HAP-1 (cell line): ENCODE data around the gene LRRTM2.
"Not testable (repeated sequence)": the region's sequence is repeated elsewhere in the genome, so short reads cannot be mapped to it uniquely, and the experiment has no call there.

Experiments used
- DNase-seq, 2 experiments: peaks; one replicate each; pipeline ENCODE4 v3.0.0-alpha.2; 2016 to 2020; ENCODE audit warnings: low spot score in 2 of 2
- H3K27me3 ChIP-seq: fragments of 250-450 bp; sonication (Bioruptor Pico); 2 replicates; pipeline ENCODE4 v1.5.1; 2020; ENCODE audit warnings: low read depth, mild to moderate bottlenecking, moderate library complexity
- H3K36me3 ChIP-seq: fragments of 250-450 bp; sonication (Bioruptor Pico); replicated peaks from 2 replicates; pipeline ENCODE4 v1.5.1; 2020; ENCODE audit warnings: mild to moderate bottlenecking
- H3K4me1 ChIP-seq: fragments of 250-450 bp; sonication (Bioruptor Pico); 2 replicates; pipeline ENCODE4 v1.5.1; 2020; ENCODE audit warnings: mild to moderate bottlenecking
- H3K4me3 ChIP-seq: fragments of 250-450 bp; sonication (Bioruptor Pico); 2 replicates; pipeline ENCODE4 v1.5.1; 2020; ENCODE audit warnings: mild to moderate bottlenecking, moderate library complexity
- H3K9me3 ChIP-seq: fragments of 250-450 bp; sonication (Bioruptor Pico); 2 replicates; pipeline ENCODE4 v1.5.1; 2020; ENCODE audit warnings: mild to moderate bottlenecking, moderate library complexity
- in situ Hi-C: fragments of 300-500 bp; cut with MboI; formaldehyde crosslinking; loops from 3 replicates; pipeline ENCODE4 v1.14.3; 2020; ENCODE audit warnings: low sequenced_read_pairs, inconsistent platforms, mixed read lengths

LRRTM2 gene, protein sequence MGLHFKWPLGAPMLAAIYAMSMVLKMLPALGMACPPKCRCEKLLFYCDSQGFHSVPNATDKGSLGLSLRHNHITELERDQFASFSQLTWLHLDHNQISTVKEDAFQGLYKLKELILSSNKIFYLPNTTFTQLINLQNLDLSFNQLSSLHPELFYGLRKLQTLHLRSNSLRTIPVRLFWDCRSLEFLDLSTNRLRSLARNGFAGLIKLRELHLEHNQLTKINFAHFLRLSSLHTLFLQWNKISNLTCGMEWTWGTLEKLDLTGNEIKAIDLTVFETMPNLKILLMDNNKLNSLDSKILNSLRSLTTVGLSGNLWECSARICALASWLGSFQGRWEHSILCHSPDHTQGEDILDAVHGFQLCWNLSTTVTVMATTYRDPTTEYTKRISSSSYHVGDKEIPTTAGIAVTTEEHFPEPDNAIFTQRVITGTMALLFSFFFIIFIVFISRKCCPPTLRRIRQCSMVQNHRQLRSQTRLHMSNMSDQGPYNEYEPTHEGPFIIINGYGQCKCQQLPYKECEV

DNA sequence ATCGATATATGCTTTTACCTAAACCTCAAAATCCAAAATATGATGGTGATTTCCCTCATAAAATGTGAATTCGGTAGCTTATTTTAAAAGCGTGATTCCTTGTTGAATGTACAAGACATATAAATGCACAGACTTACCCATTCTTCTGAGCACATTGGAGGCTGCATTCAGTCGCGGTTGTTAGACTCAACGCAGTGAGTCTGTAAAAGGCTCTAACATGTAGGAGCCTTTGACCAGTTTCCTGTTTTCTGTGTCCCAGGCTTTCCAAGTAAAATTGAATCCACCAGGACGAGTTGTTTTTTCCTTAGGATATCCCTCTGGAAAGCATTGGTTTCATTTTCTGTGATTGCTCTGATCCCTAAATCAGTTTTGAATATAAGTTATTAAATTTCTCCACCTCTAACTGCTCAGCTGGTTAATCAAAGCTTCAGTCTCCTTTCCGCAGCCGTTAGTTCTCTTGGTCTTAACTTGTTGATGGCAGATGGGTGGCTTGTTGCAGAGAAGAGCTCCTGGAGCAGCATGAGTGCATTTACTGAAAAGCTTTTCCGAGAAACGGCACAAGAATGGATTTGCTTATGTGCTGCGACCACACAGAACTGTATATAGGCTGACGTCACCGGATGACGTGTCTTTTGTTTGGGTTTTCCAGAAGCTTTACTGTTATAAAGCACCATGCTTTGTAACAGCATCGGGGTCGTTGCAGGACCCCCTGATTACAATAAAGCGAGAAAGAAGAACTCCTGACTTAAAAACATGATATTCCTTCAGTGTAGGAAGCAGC, at the start of gene LRRTM2:
Gene LRRTM2 (minus strand): TSS at position 565 of the 781 bp plus-strand sequence. CDS start 424 bp downstream, at position 141.
- no peak for DNase-seq
- peaks cover 35% of the 10 kb centered on the region for H3K4me1 ChIP-seq

DNA sequence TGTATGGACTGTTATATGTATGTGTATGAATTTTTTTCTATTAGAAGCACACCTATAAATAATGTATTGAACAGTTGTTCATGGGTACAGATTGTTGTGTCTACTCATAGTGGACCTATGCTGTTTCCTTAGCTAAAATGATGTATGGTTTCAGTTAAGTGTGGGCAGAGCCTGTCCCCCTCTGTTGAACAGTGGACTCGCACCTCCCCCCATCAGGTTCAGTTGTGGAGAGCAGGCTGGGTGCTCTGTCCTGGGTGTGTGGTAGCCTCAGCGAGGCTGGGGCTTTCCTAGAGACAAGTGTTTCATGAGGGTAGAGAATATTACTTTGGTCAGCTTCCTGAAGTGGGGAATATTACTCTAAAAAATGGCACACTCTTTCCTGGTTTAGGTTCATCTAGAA, 47.4 kb upstream of the LRRTM2 start:
- H3K27me3 ChIP-seq, result no peaks in the 10 kb centered on the region
- no peak for DNase-seq
- H3K36me3 ChIP-seq, result peaks cover 23% of the 10 kb centered on the region
- no peak overlapping the region for H3K4me3 ChIP-seq
- in situ Hi-C loops, result no loop called here
- H3K9me3 ChIP-seq, result no peaks in the 10 kb centered on the region
- H3K4me1 ChIP-seq, result peaks cover 6% of the 10 kb centered on the region; the same call in 1 of the 2 replicates

More for the DNA sequence above, at the start of gene LRRTM2:
- in situ Hi-C loops, result no loop called here
- Histone ChIP-seq H3K4me3 (no peak within 1 kb of the TSS), H3K27me3 (no peaks in the 10 kb centered on the region), H3K9me3 (no peaks in the 10 kb centered on the region), H3K36me3 (no peaks in the 10 kb centered on the region)

DNA sequence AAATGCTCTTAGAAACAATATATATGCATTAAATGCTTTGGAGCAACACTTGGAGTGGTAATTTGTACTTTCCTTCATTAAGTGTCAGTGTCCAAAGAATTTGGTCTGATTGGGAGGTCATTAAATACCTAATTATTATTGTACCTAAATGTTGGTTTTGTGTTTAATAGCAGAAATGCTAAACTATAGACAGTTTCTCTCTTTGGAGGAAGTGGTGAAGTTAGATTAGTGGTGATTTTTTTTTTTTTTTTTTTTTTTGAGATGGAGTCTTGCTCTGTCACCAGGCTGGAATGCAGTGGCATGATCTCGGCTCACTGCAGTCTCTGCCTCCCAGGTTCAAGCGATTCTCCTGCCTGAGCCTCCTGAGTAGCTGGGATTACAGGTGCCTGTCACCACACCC, 46.2 kb upstream of the LRRTM2 start:
- DNase-seq, H3K4me3 ChIP-seq, in situ Hi-C loops, H3K9me3 ChIP-seq, H3K27me3 ChIP-seq, H3K4me1 ChIP-seq: not testable (repeated sequence)
- peaks cover 17% of the 10 kb centered on the region for H3K36me3 ChIP-seq

DNA sequence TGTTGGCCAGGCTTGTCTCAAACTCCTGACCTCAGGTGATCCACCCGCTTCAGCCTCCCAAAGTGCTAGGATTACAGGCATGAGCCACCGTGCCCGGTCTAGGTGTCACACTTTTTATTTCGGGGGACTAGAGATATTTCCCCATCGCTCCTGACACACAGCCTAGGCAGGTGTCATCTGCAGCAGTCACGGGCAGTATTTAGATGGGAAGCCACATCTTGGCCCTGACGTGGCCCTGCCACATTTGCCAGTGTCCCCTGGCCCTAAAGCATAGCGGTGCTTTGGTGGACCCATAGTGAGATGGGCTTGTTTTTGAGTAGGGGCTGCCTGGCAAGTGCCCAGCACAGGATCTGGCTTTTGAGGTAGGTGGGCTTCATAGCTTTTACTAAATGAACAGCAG, 45.0 kb upstream of the LRRTM2 start:
- Histone ChIP-seq H3K4me3 (no peak overlapping the region), H3K9me3 (no peaks in the 10 kb centered on the region), H3K4me1 (peaks cover 6% of the 10 kb centered on the region; the same call in 1 of the 2 replicates), H3K27me3 (no peaks in the 10 kb centered on the region), H3K36me3 (peaks cover 13% of the 10 kb centered on the region)
- in situ Hi-C loops, result no loop called here
- DNase-seq, result no peak

DNA sequence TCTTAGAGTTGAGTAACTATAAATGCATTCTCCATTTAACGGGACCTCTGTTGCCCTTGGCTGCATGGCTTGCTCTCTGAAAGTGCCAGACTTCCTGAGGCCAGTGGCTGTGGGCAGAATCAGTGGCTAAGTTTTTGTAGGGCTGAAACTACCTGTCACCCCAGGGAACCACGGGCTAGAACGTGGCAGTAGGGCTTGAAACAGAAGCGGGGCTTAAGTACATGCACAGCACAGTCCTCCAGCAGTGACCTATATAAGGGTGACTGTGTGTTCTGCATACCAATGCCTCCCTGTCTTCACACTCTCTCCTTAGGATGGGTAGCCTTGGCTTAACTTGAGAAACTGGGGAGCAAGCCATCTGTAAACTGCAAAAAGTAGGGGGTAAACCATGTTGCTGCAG, 43.6 kb upstream of the LRRTM2 start:
- Histone ChIP-seq H3K4me3 (no peak overlapping the region), H3K4me1 (peaks cover 6% of the 10 kb centered on the region; the same call in 1 of the 2 replicates), H3K36me3 (peaks cover 6% of the 10 kb centered on the region), H3K9me3 (no peaks in the 10 kb centered on the region), H3K27me3 (no peaks in the 10 kb centered on the region)
- DNase-seq, result no peak
- in situ Hi-C loops, result no loop called here

DNA sequence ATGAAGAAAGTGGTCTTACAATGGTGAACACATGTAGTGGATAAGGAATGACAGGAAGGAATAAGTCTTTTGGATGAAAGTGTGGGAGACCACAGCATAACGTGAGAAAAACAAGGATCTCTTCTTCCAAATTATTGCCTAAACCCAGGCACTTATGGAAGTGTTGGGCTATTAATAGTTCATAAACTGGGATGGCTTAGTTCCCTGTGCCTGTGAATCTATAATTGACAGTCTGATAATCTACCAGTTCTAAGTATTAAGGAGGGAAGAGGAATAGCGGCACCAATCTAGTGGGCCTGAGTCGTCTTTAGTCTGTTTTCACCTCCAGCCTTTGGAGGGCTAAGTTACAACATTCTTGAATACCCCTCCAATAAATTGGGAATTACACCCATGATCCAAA, 39.2 kb upstream of the LRRTM2 start:
- Histone ChIP-seq H3K4me1 (peaks cover 4% of the 10 kb centered on the region; the same call in 1 of the 2 replicates), H3K36me3 (peaks cover 2% of the 10 kb centered on the region), H3K4me3 (no peak overlapping the region), H3K27me3 (no peaks in the 10 kb centered on the region), H3K9me3 (no peaks in the 10 kb centered on the region)
- DNase-seq, result no peak
- in situ Hi-C loops, result no loop called here

DNA sequence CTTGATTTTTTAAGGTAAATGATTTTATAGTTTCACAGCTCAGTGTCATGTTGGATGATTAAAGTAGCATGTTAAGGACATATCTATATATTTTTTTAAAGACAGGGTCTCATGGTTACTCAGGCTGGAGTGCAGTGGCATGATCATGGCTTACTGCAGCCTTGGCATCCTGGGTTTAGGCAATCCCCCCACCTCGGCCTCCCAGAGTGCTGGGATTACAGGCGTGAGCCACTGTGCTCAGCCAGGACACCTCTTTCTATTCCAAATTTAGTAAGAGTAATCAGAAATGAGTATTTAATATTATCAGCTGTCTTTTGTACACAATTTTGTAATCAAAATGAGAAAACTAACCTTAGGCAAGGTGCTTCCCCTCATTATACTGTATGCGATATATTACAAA, 38.6 kb upstream of the LRRTM2 start:
- in situ Hi-C loops, result no loop called here
- Histone ChIP-seq H3K36me3 (peaks cover 2% of the 10 kb centered on the region; the same call in 1 of the 2 replicates), H3K9me3 (no peaks in the 10 kb centered on the region), H3K4me1 (no peaks in the 10 kb centered on the region; the same call in 1 of the 2 replicates), H3K27me3 (no peaks in the 10 kb centered on the region), H3K4me3 (no peak overlapping the region)
- DNase-seq, result no peak

DNA sequence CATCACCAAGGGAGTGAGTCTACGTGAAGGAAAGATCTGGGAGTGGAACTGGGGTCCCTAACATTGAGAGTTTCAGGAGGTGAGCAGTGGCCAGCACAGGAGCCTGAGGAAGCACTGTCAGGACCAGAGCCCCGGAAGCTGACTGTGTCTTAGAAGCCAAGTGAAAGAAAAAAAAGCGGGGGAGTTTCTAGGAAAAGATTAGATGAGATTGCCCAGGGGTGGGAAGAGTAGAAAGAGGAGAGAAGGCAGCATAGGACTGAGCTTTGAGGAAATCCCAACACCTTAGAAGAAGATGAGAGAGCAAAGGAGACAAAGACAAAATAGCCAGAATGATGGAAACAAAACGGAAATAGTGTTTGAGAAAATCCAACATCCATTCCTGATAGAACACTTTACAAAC, 37.0 kb upstream of the LRRTM2 start:
- no peak for DNase-seq
- H3K27me3 ChIP-seq, result no peaks in the 10 kb centered on the region
- H3K4me3 ChIP-seq, result no peak overlapping the region
- in situ Hi-C loops, result no loop called here
- H3K9me3 ChIP-seq, result no peaks in the 10 kb centered on the region
- H3K36me3 ChIP-seq, result peaks cover 2% of the 10 kb centered on the region; the same call in 1 of the 2 replicates
- no peaks in the 10 kb centered on the region; the same call in 1 of the 2 replicates for H3K4me1 ChIP-seq

DNA sequence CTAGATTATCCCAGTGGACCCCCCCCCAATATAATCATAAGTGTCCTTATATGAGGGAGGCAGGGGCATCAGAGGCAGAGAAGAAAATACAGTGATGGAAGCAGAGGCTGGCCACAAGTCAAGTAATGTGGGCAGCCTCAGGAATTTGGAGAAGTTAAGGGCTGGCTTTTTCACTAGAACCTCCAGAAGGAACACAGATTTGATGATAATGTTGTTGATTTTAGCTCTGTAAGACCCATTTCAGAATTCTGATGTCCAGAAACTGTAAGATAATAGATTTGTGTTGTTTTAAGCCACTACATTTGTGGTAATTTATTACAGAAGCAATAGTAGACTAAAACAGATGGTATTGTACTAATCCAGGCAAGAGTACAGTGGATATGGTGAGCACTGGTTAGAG, 36.3 kb upstream of the LRRTM2 start:
- no peak for DNase-seq
- Histone ChIP-seq H3K36me3 (peaks cover 2% of the 10 kb centered on the region; the same call in 1 of the 2 replicates), H3K27me3 (no peaks in the 10 kb centered on the region), H3K4me3 (no peak overlapping the region), H3K9me3 (no peaks in the 10 kb centered on the region), H3K4me1 (no peaks in the 10 kb centered on the region; the same call in 1 of the 2 replicates)
- in situ Hi-C loops, result no loop called here

DNA sequence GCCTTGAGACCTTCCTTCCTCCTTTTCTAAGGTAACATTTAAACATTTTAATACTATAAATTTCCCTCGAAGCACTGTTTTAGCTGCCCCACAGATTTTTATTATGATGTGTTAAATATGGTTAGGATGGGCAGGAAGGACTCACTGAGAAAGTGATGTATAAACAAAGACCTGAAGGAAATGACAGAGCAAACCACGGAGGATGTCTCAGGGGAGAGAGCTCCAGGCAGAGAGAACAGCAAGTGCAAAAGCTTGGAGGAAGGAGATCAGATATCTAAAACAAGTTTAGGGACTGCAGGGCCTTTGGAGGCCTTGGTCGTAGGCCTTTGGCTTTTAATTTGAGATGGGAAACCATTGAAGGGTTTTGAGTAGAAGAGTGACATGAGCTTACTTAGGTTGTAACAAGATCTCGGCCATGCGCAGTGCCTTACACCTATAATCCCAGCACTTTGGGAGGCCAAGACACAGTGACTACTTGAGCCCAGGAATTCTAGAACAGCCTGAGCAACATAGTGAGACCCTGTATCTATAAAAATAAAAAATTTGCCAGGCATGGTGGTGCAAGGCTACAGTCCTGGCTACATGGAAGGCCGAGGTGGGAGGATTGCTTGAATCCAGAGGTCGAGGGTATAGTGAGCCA, 35.5 kb upstream of the LRRTM2 start:
- Histone ChIP-seq H3K9me3 (no peaks in the 10 kb centered on the region), H3K36me3 (peaks cover 8% of the 10 kb centered on the region), H3K4me3 (no peak overlapping the region), H3K4me1 (no peaks in the 10 kb centered on the region; the same call in 1 of the 2 replicates), H3K27me3 (no peaks in the 10 kb centered on the region)
- in situ Hi-C loops, result no loop called here
- DNase-seq, result no peak

DNA sequence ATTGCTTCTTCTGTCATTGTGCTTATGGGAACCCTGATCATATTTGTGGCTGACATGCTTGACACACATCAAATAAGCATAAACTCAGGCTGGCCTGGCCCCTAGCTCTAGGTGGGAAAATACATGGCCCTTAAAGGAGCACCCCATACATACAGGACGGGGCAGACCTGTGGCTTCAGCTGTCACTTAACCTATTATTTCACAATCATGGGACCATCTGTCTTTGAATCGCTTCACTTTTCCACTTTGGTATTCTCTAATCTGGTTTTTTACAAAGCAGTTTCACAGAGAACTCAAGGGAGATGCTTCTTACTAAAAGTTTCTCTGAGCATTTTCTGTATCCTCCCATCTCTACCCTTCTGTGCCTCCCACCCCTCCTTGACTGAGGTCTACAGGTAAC, 34.6 kb upstream of the LRRTM2 start:
- H3K4me1 ChIP-seq, result no peaks in the 10 kb centered on the region; the same call in 1 of the 2 replicates
- no peak overlapping the region for H3K4me3 ChIP-seq
- no peaks in the 10 kb centered on the region for H3K9me3 ChIP-seq
- H3K36me3 ChIP-seq, result peaks cover 15% of the 10 kb centered on the region
- no peaks in the 10 kb centered on the region for H3K27me3 ChIP-seq
- in situ Hi-C loops, result no loop called here
- no peak for DNase-seq

DNA sequence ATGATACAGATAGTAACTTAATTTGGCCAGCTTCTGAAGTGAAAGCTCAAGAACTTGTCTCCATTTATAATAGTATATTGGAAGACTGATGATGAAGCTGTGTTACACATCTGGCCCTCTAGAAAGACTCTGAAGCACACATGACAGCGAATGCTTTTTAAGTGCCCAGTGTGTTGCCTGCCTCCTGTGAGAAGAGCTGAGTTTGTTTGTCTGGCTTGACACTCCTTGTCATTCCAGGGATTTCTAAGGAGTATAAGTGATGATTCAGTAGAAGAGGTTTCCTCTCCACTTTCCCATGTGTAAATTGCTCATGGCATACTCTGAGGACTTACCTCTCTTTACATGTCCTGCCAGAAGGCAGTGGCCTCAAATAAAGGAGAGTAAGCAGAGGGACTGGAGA, 30.4 kb upstream of the LRRTM2 start:
- Histone ChIP-seq H3K4me3 (no peak overlapping the region), H3K4me1 (no peaks in the 10 kb centered on the region; the same call in 1 of the 2 replicates), H3K27me3 (no peaks in the 10 kb centered on the region), H3K9me3 (no peaks in the 10 kb centered on the region), H3K36me3 (peaks cover 27% of the 10 kb centered on the region)
- in situ Hi-C loops, result no loop called here
- no peak for DNase-seq

DNA sequence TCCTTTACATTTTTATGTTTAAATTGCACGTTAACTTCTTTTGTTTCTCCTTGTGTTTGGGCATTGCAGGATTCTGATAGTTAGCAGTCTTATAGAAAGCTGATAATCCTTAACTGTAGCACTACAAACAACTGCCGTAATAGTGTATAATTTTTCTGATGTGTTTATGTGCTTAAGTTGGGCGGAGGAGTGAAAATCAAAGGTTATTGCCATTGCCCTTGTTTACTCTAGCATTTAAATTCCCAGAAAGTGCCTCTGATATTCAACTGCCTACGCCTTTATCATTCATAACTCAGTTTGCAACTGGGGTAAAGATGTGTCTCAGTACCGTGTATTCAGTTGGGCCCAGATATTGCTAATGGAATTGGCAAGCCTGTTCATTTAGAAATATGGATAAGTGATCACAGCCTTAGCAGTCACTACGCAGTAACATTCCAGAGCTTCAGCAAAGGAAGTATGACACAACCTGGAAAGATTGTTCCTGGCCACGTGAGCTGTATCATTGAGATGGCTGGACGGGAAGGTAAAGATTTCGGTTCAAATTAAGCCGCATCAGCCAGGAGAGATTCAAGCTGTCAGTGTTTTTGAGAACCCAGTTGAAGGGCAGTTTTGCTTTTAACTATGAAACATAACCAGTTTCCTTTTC, 28.1 kb upstream of the LRRTM2 start:
- Histone ChIP-seq H3K9me3 (no peaks in the 10 kb centered on the region), H3K36me3 (peaks cover 30% of the 10 kb centered on the region), H3K4me1 (no peaks in the 10 kb centered on the region), H3K27me3 (no peaks in the 10 kb centered on the region), H3K4me3 (no peak overlapping the region)
- in situ Hi-C loops, result no loop called here
- DNase-seq, result no peak
